ENCODE measurements around the gene IDH3G.
"Not testable (repeated sequence)": the region's sequence is repeated elsewhere in the genome, so short reads cannot be mapped to it uniquely, and the experiment has no call there.

IDH3G gene

GRCh38 chrX:153762626-153763173, 31.5 kb downstream of the IDH3G start:
- H3K36me3 ChIP-seq (ENCODE audit: insufficient read depth, low read length) = no peaks in the 10 kb centered on the region
- peaks cover 0 to 4% of the 10 kb centered on the region in 2 donors for H3K27me3 ChIP-seq (ENCODE audit: control insufficient read depth in 1 of 2, insufficient read depth in 2 of 2, low read length in 2 of 2)
- no peak overlapping the region for H3K27ac ChIP-seq (ENCODE audit: low read depth, low read length)
- no peak overlapping the region for H3K4me3 ChIP-seq (ENCODE audit: low read depth in 1 of 2, low read length in 2 of 2)
- no peaks in the 10 kb centered on the region for H3K9me3 ChIP-seq (ENCODE audit: low read length)
- no peak overlapping the region for H3K9ac ChIP-seq (ENCODE audit: low read length)
- no peaks in the 10 kb centered on the region for H3K4me1 ChIP-seq (ENCODE audit: insufficient read depth, low read length)

GRCh38 chrX:153761863-153762262, 32.3 kb downstream of the IDH3G start:
- Histone ChIP-seq H3K27ac (ENCODE audit: low read depth, low read length) (no peak overlapping the region), H3K27me3 (ENCODE audit: control insufficient read depth in 1 of 2, insufficient read depth in 2 of 2, low read length in 2 of 2) (peaks cover 0 to 4% of the 10 kb centered on the region in 2 donors), H3K9me3 (ENCODE audit: low read length) (no peaks in the 10 kb centered on the region), H3K9ac (ENCODE audit: low read length) (no peak overlapping the region), H3K4me3 (ENCODE audit: low read depth in 1 of 2, low read length in 2 of 2) (no peak overlapping the region), H3K4me1 (ENCODE audit: insufficient read depth, low read length) (no peaks in the 10 kb centered on the region), H3K36me3 (ENCODE audit: insufficient read depth, low read length) (no peaks in the 10 kb centered on the region)

GRCh38 chrX:153755136-153755535, 39.0 kb downstream of the IDH3G start:
- Histone ChIP-seq H3K27ac (ENCODE audit: low read depth, low read length) (no peak overlapping the region), H3K36me3 (ENCODE audit: insufficient read depth, low read length) (no peaks in the 10 kb centered on the region), H3K4me1 (ENCODE audit: insufficient read depth, low read length) (no peaks in the 10 kb centered on the region), H3K9ac (ENCODE audit: low read length) (no peak overlapping the region), H3K9me3 (ENCODE audit: low read length) (no peaks in the 10 kb centered on the region), H3K4me3 (ENCODE audit: low read depth in 1 of 2, low read length in 2 of 2) (no peak overlapping the region), H3K27me3 (ENCODE audit: control insufficient read depth in 1 of 2, insufficient read depth in 2 of 2, low read length in 2 of 2) (no peaks in the 10 kb centered on the region)

- H3K36me3 ChIP-seq (ENCODE audit: insufficient read depth, low read length) = no peaks in the 10 kb centered on the region
- no peaks in the 10 kb centered on the region for H3K9me3 ChIP-seq (ENCODE audit: low read length)
- H3K27me3 ChIP-seq (ENCODE audit: control insufficient read depth in 1 of 2, insufficient read depth in 2 of 2, low read length in 2 of 2) = no peaks in the 10 kb centered on the region
- H3K4me3 ChIP-seq (ENCODE audit: low read depth in 1 of 2, low read length in 2 of 2) = no peak overlapping the region
- H3K4me1 ChIP-seq (ENCODE audit: insufficient read depth, low read length) = no peaks in the 10 kb centered on the region
- H3K9ac ChIP-seq (ENCODE audit: low read length) = no peak overlapping the region
- H3K27ac ChIP-seq (ENCODE audit: low read depth, low read length) = no peak overlapping the region
Measured at GRCh38 chrX:153750127-153750774, 43.9 kb downstream of the IDH3G start.

- not testable (repeated sequence) for H3K4me3 ChIP-seq (ENCODE audit: low read depth in 1 of 2, low read length in 2 of 2); H3K27ac ChIP-seq (ENCODE audit: low read depth, low read length); H3K4me1 ChIP-seq (ENCODE audit: insufficient read depth, low read length); H3K9me3 ChIP-seq (ENCODE audit: low read length); H3K27me3 ChIP-seq (ENCODE audit: control insufficient read depth in 1 of 2, insufficient read depth in 2 of 2, low read length in 2 of 2); H3K36me3 ChIP-seq (ENCODE audit: insufficient read depth, low read length); H3K9ac ChIP-seq (ENCODE audit: low read length)
Measured at GRCh38 chrX:153749017-153749416, 45.2 kb downstream of the IDH3G start.

GRCh38 chrX:153746991-153747390, 47.2 kb downstream of the IDH3G start:
- H3K27ac ChIP-seq (ENCODE audit: low read depth, low read length); H3K9ac ChIP-seq (ENCODE audit: low read length); H3K4me3 ChIP-seq (ENCODE audit: low read depth in 1 of 2, low read length in 2 of 2); H3K4me1 ChIP-seq (ENCODE audit: insufficient read depth, low read length); H3K9me3 ChIP-seq (ENCODE audit: low read length); H3K27me3 ChIP-seq (ENCODE audit: control insufficient read depth in 1 of 2, insufficient read depth in 2 of 2, low read length in 2 of 2); H3K36me3 ChIP-seq (ENCODE audit: insufficient read depth, low read length): not testable (repeated sequence)

- Histone ChIP-seq H3K9me3 (ENCODE audit: low read length) (no peaks in the 10 kb centered on the region), H3K4me3 (ENCODE audit: low read depth in 1 of 2, low read length in 2 of 2) (no peak overlapping the region), H3K36me3 (ENCODE audit: insufficient read depth, low read length) (no peaks in the 10 kb centered on the region), H3K27ac (ENCODE audit: low read depth, low read length) (no peak overlapping the region), H3K27me3 (ENCODE audit: control insufficient read depth in 1 of 2, insufficient read depth in 2 of 2, low read length in 2 of 2) (peaks cover 0 to 7% of the 10 kb centered on the region in 2 donors), H3K9ac (ENCODE audit: low read length) (no peak overlapping the region), H3K4me1 (ENCODE audit: insufficient read depth, low read length) (no peaks in the 10 kb centered on the region)
Measured at GRCh38 chrX:153746359-153746758, 47.8 kb downstream of the IDH3G start.

- not testable (repeated sequence) for H3K36me3 ChIP-seq (ENCODE audit: insufficient read depth, low read length); H3K4me3 ChIP-seq (ENCODE audit: low read depth in 1 of 2, low read length in 2 of 2); H3K9me3 ChIP-seq (ENCODE audit: low read length); H3K4me1 ChIP-seq (ENCODE audit: insufficient read depth, low read length); H3K9ac ChIP-seq (ENCODE audit: low read length); H3K27ac ChIP-seq (ENCODE audit: low read depth, low read length); H3K27me3 ChIP-seq (ENCODE audit: control insufficient read depth in 1 of 2, insufficient read depth in 2 of 2, low read length in 2 of 2)
Measured at GRCh38 chrX:153745067-153745433, 49.1 kb downstream of the IDH3G start.

GRCh38 chrX:153744210-153745066, 49.7 kb downstream of the IDH3G start:
- H3K9ac ChIP-seq (ENCODE audit: low read length) = no peak overlapping the region
- H3K9me3 ChIP-seq (ENCODE audit: low read length) = no peaks in the 10 kb centered on the region
- peaks cover 0 to 7% of the 10 kb centered on the region in 2 donors for H3K27me3 ChIP-seq (ENCODE audit: control insufficient read depth in 1 of 2, insufficient read depth in 2 of 2, low read length in 2 of 2)
- H3K36me3 ChIP-seq (ENCODE audit: insufficient read depth, low read length) = no peaks in the 10 kb centered on the region
- H3K27ac ChIP-seq (ENCODE audit: low read depth, low read length) = peak overlapping the region; percentile 24
- H3K4me3 ChIP-seq (ENCODE audit: low read depth in 1 of 2, low read length in 2 of 2) = no peak overlapping the region
- no peaks in the 10 kb centered on the region for H3K4me1 ChIP-seq (ENCODE audit: insufficient read depth, low read length)

GRCh38 chrX:153743468-153744209, 50.5 kb downstream of the IDH3G start:
- H3K36me3 ChIP-seq (ENCODE audit: insufficient read depth, low read length); H3K4me1 ChIP-seq (ENCODE audit: insufficient read depth, low read length); H3K27me3 ChIP-seq (ENCODE audit: control insufficient read depth in 1 of 2, insufficient read depth in 2 of 2, low read length in 2 of 2); H3K9me3 ChIP-seq (ENCODE audit: low read length); H3K9ac ChIP-seq (ENCODE audit: low read length); H3K4me3 ChIP-seq (ENCODE audit: low read depth in 1 of 2, low read length in 2 of 2): not testable (repeated sequence)
- H3K27ac ChIP-seq (ENCODE audit: low read depth, low read length) = peak overlapping the region; percentile 24

GRCh38 chrX:153742796-153743467, 51.2 kb downstream of the IDH3G start:
- H3K27ac ChIP-seq (ENCODE audit: low read depth, low read length); H3K4me3 ChIP-seq (ENCODE audit: low read depth in 1 of 2, low read length in 2 of 2); H3K36me3 ChIP-seq (ENCODE audit: insufficient read depth, low read length); H3K9me3 ChIP-seq (ENCODE audit: low read length); H3K4me1 ChIP-seq (ENCODE audit: insufficient read depth, low read length); H3K9ac ChIP-seq (ENCODE audit: low read length); H3K27me3 ChIP-seq (ENCODE audit: control insufficient read depth in 1 of 2, insufficient read depth in 2 of 2, low read length in 2 of 2): not testable (repeated sequence)
